Endothelial cell of umbilical vein (primary cell): ENCODE results near the gene RASL10A. TPM values are rescaled to one million over a fixed set of nuclear protein-coding genes. Genes with fewer than 3 reads are reported as not detected.

Source experiments
- BruUV-seq: library from RNA; stranded (reverse); fragments of 400-500 nt; replicated peaks from 2 replicates; lab custom pipeline; 2021; lab: Mats Ljungman, UMichigan
- CTCF ChIA-PET: fragments of 300-600, 350-600 bp; sonication (Branson Sonifier 250); formaldehyde crosslinking; loops from one replicate; lab custom pipeline; 2021; ENCODE audit warnings: antibody characterized with exemption, inconsistent platforms; lab: Charles Lee
- POLR2A ChIA-PET: fragments of 300-600, 350-600 bp; sonication (Branson Sonifier 250); formaldehyde crosslinking; loops from one replicate; lab custom pipeline; 2021; ENCODE audit warnings: antibody characterized with exemption, inconsistent platforms; lab: Charles Lee
- DNase-seq: peaks from one replicate; pipeline ENCODE4 v3.0.0-alpha.2; 2011; ENCODE audit warnings: low read depth, low spot score
- FAIRE-seq: peaks from 2 replicates; lab custom pipeline; 2011; peaks lifted over from hg19 to GRCh38; lab: Jason Lieb, UNC
- H2AFZ ChIP-seq: 2 replicates; pipeline ENCODE4 v1.6.0; 2012; ENCODE audit warnings: low read depth, low read length, control low read depth, inconsistent platforms
- H3K27ac ChIP-seq: 2 replicates; pipeline ENCODE4 v1.5.1; 2011; ENCODE audit warnings: low read depth, mild to moderate bottlenecking, control low read depth, low read length, moderate library complexity; ENCODE audit not compliant: insufficient read depth
- H3K27me3 ChIP-seq, 2 experiments: 2 replicates each; pipeline versions ENCODE4 v1.6.0 to v1.6.1; 2011; ENCODE audit warnings: low read length in 2 of 2, mixed read lengths in 1 of 2; ENCODE audit not compliant: control insufficient read depth in 2 of 2, insufficient read depth in 2 of 2
- H3K36me3 ChIP-seq, 2 experiments: 2 replicates in 1 of 2; 3 replicates in 1 of 2; pipeline ENCODE4 v1.5.1; 2011; ENCODE audit warnings: low read length in 2 of 2, mild to moderate bottlenecking in 1 of 2, moderate library complexity in 1 of 2; ENCODE audit not compliant: control insufficient read depth in 2 of 2, insufficient read depth in 2 of 2; ENCODE audit errors: extremely low read depth in 1 of 2
- H3K4me1 ChIP-seq: 3 replicates; pipeline ENCODE4 v1.5.1; 2011; ENCODE audit warnings: mild to moderate bottlenecking, low read length; ENCODE audit not compliant: control insufficient read depth, insufficient read depth; ENCODE audit errors: extremely low read depth
- H3K4me2 ChIP-seq: 2 replicates; pipeline ENCODE4 v1.6.1; 2011; ENCODE audit warnings: low read length, control low read depth, mixed read lengths; ENCODE audit not compliant: insufficient read depth
- H3K4me3 ChIP-seq, 3 experiments: fragments of 200-600 bp in 1 of 3; sonication (generic), shearing (Covaris generic) in 1 of 3; replicated peaks in 1 of 3; 2 replicates each; pipeline ENCODE4 v1.5.1; 2011 to 2016; ENCODE audit warnings: control low read depth in 3 of 3, low read length in 3 of 3, mild to moderate bottlenecking in 2 of 3, inconsistent platforms in 1 of 3, low read depth in 1 of 3, moderate library complexity in 1 of 3; ENCODE audit not compliant: insufficient read depth in 1 of 3
- H3K79me2 ChIP-seq: 2 replicates; pipeline ENCODE4 v1.6.0; 2012; ENCODE audit warnings: low read length, inconsistent platforms; ENCODE audit not compliant: control insufficient read depth, insufficient read depth
- H3K9ac ChIP-seq: replicated peaks from 2 replicates; pipeline ENCODE3; 2011; ENCODE audit warnings: low read length, control low read depth; ENCODE audit not compliant: insufficient read depth; ENCODE audit errors: extremely low read depth
- H3K9me1 ChIP-seq: replicated peaks from 3 replicates; pipeline ENCODE4 v1.6.0; 2011; ENCODE audit warnings: mild to moderate bottlenecking, low read length; ENCODE audit not compliant: control insufficient read depth, insufficient read depth; ENCODE audit errors: extremely low read depth
- H3K9me3 ChIP-seq: replicated peaks from 2 replicates; pipeline ENCODE4 v1.5.1; 2012; ENCODE audit warnings: low read length, inconsistent platforms; ENCODE audit not compliant: control insufficient read depth, insufficient read depth
- H4K20me1 ChIP-seq: replicated peaks from 2 replicates; pipeline ENCODE3; 2011; ENCODE audit warnings: mild to moderate bottlenecking, low read length; ENCODE audit not compliant: control insufficient read depth, insufficient read depth; ENCODE audit errors: extremely low read depth
- EZH2 ChIP-seq: IDR thresholded peaks from 2 replicates; pipeline ENCODE4 v1.6.1; 2012; ENCODE audit warnings: borderline replicate concordance, low read depth, mild to moderate bottlenecking, moderate library complexity, low read length, inconsistent platforms; ENCODE audit not compliant: severe bottlenecking
- GATA2 ChIP-seq: IDR thresholded peaks from 2 replicates; pipeline ENCODE4 v1.7.0; 2011; ENCODE audit warnings: low read depth, mild to moderate bottlenecking, moderate library complexity, mixed read lengths, low read length; ENCODE audit not compliant: insufficient read length, insufficient read depth
- MYC ChIP-seq: IDR thresholded peaks from one replicate; pipeline ENCODE4 v1.6.1; 2011; ENCODE audit warnings: mild to moderate bottlenecking, low read depth, low read length
- POLR2A ChIP-seq: IDR thresholded peaks from 2 replicates; pipeline ENCODE4 v1.6.1; 2012; ENCODE audit warnings: low read depth, mild to moderate bottlenecking, control low read depth, low read length
- dilution Hi-C: fragments of 300-500 bp; cut with MboI; formaldehyde crosslinking; loops from one replicate; pipeline ENCODE4 v1.15.0; 2019; ENCODE audit warnings: low sequenced_read_pairs; ENCODE audit not compliant: extremely low pct_ligation_motif_present
- intact Hi-C: fragments of 100-400 bp; cut with micrococcal nuclease; formaldehyde crosslinking; loops from one replicate; pipeline ENCODE4 v1.10.0; 2022
- polyA plus RNA-seq, 4 experiments: library from polyadenylated mRNA; depleted of rRNA in 3 of 4; stranded (reverse) in 3 of 4; unstranded in 1 of 4; fragments of >200 nt; gene quantifications; 2 replicates each; pipeline versions ENCODE4 v1.2.1 to v1.2.3, GENCODE V29; 2011 to 2012; ENCODE audit warnings: missing spikeins in 1 of 4
- total RNA-seq: library from RNA; stranded (reverse); gene quantifications from 2 replicates; pipeline ENCODE4 v1.2.3, GENCODE V29; 2021
- TF ChIP-seq, protein P1 (sequence below), 2 donors: IDR thresholded peaks; 1 replicate in 1 of 2; 2 replicates in 1 of 2; pipeline ENCODE4 v1.5.1; 2011; ENCODE audit warnings: low read length in 2 of 2, mild to moderate bottlenecking in 2 of 2, moderate library complexity in 2 of 2, control low read depth in 1 of 2, inconsistent platforms in 1 of 2, low read depth in 1 of 2; ENCODE audit not compliant: insufficient read depth in 1 of 2; ENCODE audit errors: extremely low read depth in 1 of 2
- TF ChIP-seq, protein P2 (sequence below): IDR thresholded peaks from 2 replicates; pipeline ENCODE4 v1.6.1; 2011; ENCODE audit not compliant: insufficient read depth, insufficient read length

RASL10A gene
- total and polyA plus RNA-seq, 2 donors (not counting 3 experiments of a cell fraction or from before 2014, with no cell fraction given) = 1.1 to 1.9 TPM

DNA sequence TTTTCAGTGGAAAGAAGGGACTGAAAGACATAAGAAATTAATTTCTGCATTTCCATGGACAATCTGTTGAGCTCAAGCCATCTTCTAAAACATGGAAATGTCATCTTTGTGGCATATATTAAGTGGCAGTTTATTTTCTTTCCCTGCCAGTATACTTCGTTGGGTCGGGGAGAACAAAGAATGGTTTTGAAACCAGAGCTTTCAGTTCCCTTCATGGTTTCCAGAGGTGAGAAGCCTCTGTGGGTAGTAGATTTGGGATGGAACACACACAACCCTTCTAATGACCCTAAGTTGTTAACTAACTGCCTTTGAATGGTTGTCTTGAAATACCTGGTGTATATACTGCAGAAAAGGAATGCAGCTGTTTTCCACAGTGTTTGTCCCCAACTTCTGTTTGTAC, 26.7 kb downstream of the RASL10A start:
- peaks cover 50 to 53% of the 10 kb centered on the region in 2 experiments for H3K36me3 ChIP-seq
- intact Hi-C loops = no loop called here

More for the DNA sequence above, 26.7 kb downstream of the RASL10A start:
- TF ChIP-seq, protein P1, sequence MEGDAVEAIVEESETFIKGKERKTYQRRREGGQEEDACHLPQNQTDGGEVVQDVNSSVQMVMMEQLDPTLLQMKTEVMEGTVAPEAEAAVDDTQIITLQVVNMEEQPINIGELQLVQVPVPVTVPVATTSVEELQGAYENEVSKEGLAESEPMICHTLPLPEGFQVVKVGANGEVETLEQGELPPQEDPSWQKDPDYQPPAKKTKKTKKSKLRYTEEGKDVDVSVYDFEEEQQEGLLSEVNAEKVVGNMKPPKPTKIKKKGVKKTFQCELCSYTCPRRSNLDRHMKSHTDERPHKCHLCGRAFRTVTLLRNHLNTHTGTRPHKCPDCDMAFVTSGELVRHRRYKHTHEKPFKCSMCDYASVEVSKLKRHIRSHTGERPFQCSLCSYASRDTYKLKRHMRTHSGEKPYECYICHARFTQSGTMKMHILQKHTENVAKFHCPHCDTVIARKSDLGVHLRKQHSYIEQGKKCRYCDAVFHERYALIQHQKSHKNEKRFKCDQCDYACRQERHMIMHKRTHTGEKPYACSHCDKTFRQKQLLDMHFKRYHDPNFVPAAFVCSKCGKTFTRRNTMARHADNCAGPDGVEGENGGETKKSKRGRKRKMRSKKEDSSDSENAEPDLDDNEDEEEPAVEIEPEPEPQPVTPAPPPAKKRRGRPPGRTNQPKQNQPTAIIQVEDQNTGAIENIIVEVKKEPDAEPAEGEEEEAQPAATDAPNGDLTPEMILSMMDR (IDR thresholded peaks at IDR 0.05; ENCODE audit: extremely low read depth in 1 of 2, insufficient read depth in 1 of 2, low read depth in 1 of 2, low read length in 2 of 2) = no peak
- TF ChIP-seq EZH2 (no peak), POLR2A (no peak), MYC (no peak), GATA2 (no peak)
- TF ChIP-seq, protein P2, sequence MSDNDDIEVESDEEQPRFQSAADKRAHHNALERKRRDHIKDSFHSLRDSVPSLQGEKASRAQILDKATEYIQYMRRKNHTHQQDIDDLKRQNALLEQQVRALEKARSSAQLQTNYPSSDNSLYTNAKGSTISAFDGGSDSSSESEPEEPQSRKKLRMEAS = no peak
- no peaks in the 10 kb centered on the region for H3K9me3 ChIP-seq
- H3K9me1 ChIP-seq = no peaks in the 10 kb centered on the region
- H3K4me2 ChIP-seq = no peak overlapping the region
- H3K79me2 ChIP-seq = peaks cover 58% of the 10 kb centered on the region
- FAIRE-seq (no peak), DNase-seq (no peak)
- H3K27me3 ChIP-seq = no peaks in the 10 kb centered on the region
- ChIA-PET CTCF (interaction anchor here (1.0 kb wide), 1 partner anchor 14 kb away, joined by 3 read pairs; no protein-coding TSS in a partner anchor), POLR2A (no interaction called here)
- no peak overlapping the region for H2AFZ ChIP-seq
- no peak overlapping the region for H3K4me3 ChIP-seq
- H4K20me1 ChIP-seq = peaks cover 9% of the 10 kb centered on the region
- dilution Hi-C loops = no loop called here
- TSS peak; percentile 2 for BruUV-seq
- H3K4me1 ChIP-seq = no peaks in the 10 kb centered on the region
- no peak overlapping the region for H3K27ac ChIP-seq
- H3K9ac ChIP-seq = no peak overlapping the region
